GM23248 (cell line): ENCODE measurements around the gene AOPEP.

Experiments
- EZH2 ChIP-seq: fragments of 200-600 bp; sonication (generic); IDR thresholded peaks from 2 replicates; pipeline ENCODE4 v1.6.1; 2018; ENCODE audit warnings: antibody characterized with exemption, mild to moderate bottlenecking; ENCODE audit not compliant: insufficient read depth, poor library complexity, severe bottlenecking
- EZH2phosphoT487 ChIP-seq: fragments of 200-600 bp; sonication (generic); IDR thresholded peaks from 2 replicates; pipeline ENCODE4 v1.6.1; 2018; ENCODE audit warnings: antibody characterized with exemption, moderate library complexity, mild to moderate bottlenecking, low read depth; ENCODE audit not compliant: insufficient read depth

- TF ChIP-seq EZH2phosphoT487 (no peak), EZH2 (no peak)
These were observed 275.2 kb downstream of the AOPEP start for GRCh38 chr9:95001720-95002119.
